ENCODE data around the gene OSTM1.

The OSTM1 gene

GRCh38 chr6:108102965-108103364 is 28.4 kb upstream of the OSTM1 start:
- DNase-seq (ENCODE audit: low spot score), result no peak

DNA sequence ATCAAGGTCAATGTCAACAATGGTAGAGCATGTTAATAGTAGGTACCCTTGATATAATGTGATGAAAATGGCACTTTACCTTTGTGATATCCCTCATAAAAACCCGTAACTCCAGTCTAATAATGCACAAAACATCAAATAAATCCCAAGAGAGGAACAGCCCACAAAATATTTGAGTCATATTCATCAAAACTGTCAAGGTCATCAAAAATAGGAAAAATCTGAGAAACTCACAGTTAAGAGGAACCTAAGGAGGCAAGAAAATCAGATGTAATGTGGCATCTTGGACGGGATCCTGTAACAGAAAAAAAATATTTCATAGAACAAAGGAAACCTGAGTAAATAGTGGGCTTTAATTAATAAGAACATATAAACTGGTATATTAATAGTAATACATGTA is 25.5 kb upstream of the OSTM1 start:
- DNase-seq (ENCODE audit: low spot score), result no peak

DNA sequence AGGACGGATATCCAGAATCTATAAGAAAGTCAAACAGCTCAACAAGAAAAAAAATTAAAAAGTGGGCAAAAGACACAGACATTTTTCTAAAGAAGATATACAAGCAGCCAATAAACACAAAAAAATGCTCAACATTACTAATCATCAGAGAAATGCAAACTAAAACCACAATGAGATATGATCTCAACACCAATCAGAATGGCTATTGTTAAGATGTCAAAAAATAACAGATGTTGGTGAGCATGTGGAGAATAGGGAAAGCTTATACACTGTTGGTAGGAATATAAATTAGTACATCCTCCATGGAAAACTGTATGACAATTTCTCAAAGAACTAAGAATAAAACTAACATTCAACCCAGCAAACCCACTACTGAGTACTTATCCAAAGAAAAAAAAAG is 23.3 kb upstream of the OSTM1 start:
- DNase-seq (ENCODE audit: low spot score), result no peak

- DNase-seq (ENCODE audit: low spot score), result no peak
These were observed 19.3 kb upstream of the OSTM1 start for GRCh38 chr6:108093781-108094300.

GRCh38 chr6:108091288-108091687 is 16.7 kb upstream of the OSTM1 start:
- no peak for DNase-seq (ENCODE audit: low spot score)

GRCh38 chr6:108083349-108083748 is 8.8 kb upstream of the OSTM1 start:
- no peak for DNase-seq (ENCODE audit: low spot score)

DNA sequence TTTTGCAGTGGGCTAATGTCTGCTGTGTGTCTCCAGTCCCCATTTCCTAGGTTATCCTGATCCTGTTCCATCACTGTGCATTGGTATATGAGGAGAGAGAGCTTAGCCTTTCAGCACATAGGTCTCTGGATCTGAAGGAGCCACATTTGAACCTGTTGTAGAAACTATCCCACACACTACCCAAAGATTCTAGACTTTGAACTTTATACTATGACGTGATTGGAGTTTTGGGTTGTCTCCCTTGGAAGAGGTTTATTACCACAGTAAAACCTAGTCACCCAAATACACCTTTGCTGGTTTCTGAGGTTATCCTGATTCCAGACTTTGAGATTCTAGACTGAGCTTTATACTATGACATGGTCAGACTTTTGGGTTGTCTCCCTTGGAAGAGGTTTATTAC is 8.0 kb upstream of the OSTM1 start:
- no peak for DNase-seq (ENCODE audit: low spot score)

GRCh38 chr6:108080010-108080780 is 5.7 kb upstream of the OSTM1 start:
- peak; percentile 62 for DNase-seq (ENCODE audit: low spot score)

GRCh38 chr6:108078191-108078590 is 3.6 kb upstream of the OSTM1 start:
- no peak for DNase-seq (ENCODE audit: low spot score)

DNA sequence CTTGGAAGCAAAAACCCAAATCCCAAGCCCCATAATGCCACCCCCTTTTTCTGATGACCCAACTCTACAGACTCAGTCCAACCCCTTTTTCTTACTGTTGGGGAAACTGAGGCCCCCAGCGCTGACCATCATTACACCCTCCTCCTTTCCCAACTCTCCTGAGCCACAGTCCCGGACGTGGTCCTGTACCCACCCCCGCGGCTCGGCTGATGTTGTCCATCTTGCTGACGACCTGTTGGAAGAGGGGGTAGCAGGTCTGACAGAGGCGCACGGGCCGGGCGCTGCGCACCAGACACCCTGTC is 533 bp downstream of the OSTM1 start:
- no peak for DNase-seq (ENCODE audit: low spot score)

- DNase-seq (ENCODE audit: low spot score), result no peak
These were observed 2.7 kb downstream of the OSTM1 start for GRCh38 chr6:108071736-108072276.

DNA sequence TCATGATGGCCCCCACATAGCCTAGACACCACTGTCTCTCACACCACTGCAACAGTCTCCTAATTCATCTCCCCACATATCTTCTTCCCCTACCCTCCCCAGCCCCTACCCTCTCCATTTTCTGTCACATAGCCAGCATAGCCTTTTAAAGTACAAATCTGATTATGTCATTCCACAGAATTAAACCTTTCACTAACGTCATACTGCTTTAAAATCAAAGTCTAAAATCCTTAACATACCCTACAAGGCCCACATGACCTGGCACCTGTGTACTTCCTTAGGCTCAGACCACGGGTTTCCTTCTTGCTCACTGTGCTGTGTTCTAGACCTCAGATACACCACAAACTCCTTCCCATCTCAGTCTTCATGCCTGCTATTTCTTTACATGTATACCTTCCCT is 5.9 kb downstream of the OSTM1 start:
- DNase-seq (ENCODE audit: low spot score), result no peak

GRCh38 chr6:108068182-108068581 is 6.4 kb downstream of the OSTM1 start:
- DNase-seq (ENCODE audit: low spot score), result no peak

GRCh38 chr6:108052706-108053105 is 21.8 kb downstream of the OSTM1 start:
- no peak for DNase-seq (ENCODE audit: low spot score)

GRCh38 chr6:108051481-108051880 is 23.1 kb downstream of the OSTM1 start:
- no peak for DNase-seq (ENCODE audit: low spot score)

- no peak for DNase-seq (ENCODE audit: low spot score)
These were observed 34.9 kb downstream of the OSTM1 start for GRCh38 chr6:108039681-108040080.

- no peak for DNase-seq (ENCODE audit: low spot score)
These were observed 37.7 kb downstream of the OSTM1 start for GRCh38 chr6:108036884-108037283.

- no peak for DNase-seq (ENCODE audit: low spot score)
These were observed 42.6 kb downstream of the OSTM1 start for GRCh38 chr6:108031968-108032367.

- no peak for DNase-seq (ENCODE audit: low spot score)
These were observed 44.3 kb downstream of the OSTM1 start for GRCh38 chr6:108030211-108030610.

DNA sequence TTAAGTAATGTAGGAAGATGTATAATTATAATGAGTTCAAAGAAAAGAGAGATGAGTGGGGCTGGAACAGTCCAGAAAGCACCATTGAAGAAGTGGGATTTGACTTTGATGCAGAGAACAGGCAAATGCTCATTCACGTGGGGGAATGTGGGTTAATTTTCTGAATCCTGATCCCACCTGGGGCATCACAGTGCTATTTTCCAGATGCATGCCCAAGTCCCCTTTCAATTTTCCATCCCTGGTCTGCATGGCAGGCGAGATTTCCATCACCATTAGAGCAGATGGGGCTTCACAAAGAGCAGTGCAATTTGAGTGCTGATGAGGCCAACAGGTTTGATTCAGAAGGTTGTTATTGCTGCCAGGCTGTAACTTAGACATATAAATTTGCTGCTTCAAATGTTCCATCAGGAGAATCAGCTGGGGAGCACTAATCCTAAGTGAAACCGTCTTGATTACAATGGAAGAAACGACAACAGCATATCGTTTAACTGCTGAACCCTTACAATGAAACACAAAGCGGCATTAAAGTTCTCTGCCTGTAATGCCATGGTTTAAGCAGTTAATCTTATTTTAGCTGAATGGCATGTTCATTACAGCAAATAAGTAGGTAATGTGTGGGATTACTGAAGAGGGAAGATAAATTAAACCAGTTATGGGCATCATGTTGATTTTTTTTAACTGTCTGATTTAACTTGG is 45.2 kb downstream of the OSTM1 start:
- no peak for DNase-seq (ENCODE audit: low spot score)

DNA sequence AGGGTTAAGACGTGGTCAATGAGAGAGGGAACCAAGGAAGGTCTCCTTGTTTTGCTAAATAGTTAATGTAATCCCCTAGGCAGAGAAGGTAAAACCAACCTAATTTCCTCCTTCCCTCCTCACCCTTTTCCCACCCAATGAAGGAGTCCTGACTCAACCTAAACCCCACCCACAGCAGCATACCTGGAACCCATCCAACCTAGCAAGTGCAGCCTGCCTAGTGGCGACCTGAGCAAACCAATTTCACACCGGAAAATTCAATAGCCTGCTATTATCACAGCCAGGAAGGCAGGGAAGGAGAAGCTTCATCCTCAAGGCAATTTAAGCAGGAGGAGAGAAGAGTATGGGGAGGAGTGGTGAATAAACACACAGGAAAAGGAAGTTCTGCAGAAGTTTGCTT is 46.9 kb downstream of the OSTM1 start:
- DNase-seq (ENCODE audit: low spot score), result no peak

GRCh38 chr6:108027056-108027455 is 47.5 kb downstream of the OSTM1 start:
- DNase-seq (ENCODE audit: low spot score), result no peak

DNA sequence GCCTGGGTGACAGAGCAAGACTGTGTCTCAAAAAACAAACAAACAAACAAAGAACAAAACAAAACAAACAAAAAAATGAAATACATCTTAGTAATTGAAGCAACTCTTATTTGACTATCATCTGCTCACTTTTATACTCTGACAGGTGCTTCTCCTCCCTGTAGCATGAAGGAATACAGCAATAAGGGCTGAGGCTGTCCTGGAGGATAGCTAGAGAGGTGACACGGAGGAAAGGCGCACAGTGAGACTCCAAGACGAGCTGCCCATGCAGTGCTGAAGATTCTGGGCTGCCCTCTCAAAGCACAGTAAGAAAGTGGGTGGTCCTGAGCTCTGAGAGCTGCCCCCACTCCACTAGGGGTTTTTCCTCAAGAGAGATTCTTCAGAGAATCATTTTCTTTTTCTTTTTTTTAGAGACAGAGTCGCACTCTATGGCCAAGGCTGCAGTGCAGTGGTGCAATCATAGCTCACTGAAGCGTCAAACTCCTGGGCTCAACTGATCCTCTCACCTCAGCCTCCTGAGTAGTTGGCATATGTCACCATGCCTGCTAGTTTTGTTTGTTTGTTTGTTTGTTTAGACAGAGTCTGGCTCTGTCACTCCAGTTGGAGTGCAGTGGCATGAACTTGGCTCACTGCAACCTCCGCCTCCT is 50.0 kb downstream of the OSTM1 start:
- DNase-seq (ENCODE audit: low spot score), result no peak
